ENCODE data around the gene BPIFA1.

BPIFA1 gene

GRCh38 chr20:33287884-33288283 lies 52.1 kb downstream of the BPIFA1 start:
- Histone ChIP-seq H3K4me3 (replicated peaks; ENCODE audit: low read depth, low read length) (no peak overlapping the region), H3K27me3 (replicated peaks; ENCODE audit: control insufficient read depth, insufficient read depth, low read length) (no peaks in the 10 kb centered on the region; the same call in 1 of the 2 replicates), H3K36me3 (ENCODE audit: control insufficient read depth, insufficient read depth, low read length) (no peaks in the 10 kb centered on the region)
- no peak for TF ChIP-seq CTCF (IDR thresholded peaks at IDR 0.05; ENCODE audit: insufficient read depth, low read length, poor library complexity, severe bottlenecking)
- no peak for DNase-seq (ENCODE audit: extremely low read depth, insufficient read length)

GRCh38 chr20:33290852-33291251 lies 55.1 kb downstream of the BPIFA1 start:
- Histone ChIP-seq H3K27me3 (replicated peaks; ENCODE audit: control insufficient read depth, insufficient read depth, low read length) (no peaks in the 10 kb centered on the region; the same call in 1 of the 2 replicates), H3K4me3 (replicated peaks; ENCODE audit: low read depth, low read length) (no peak overlapping the region), H3K36me3 (ENCODE audit: control insufficient read depth, insufficient read depth, low read length) (no peaks in the 10 kb centered on the region)
- no peak for TF ChIP-seq CTCF (IDR thresholded peaks at IDR 0.05; ENCODE audit: insufficient read depth, low read length, poor library complexity, severe bottlenecking)
- no peak for DNase-seq (ENCODE audit: extremely low read depth, insufficient read length)

GRCh38 chr20:33291416-33291815 lies 55.6 kb downstream of the BPIFA1 start:
- Histone ChIP-seq H3K36me3 (ENCODE audit: control insufficient read depth, insufficient read depth, low read length) (no peaks in the 10 kb centered on the region), H3K4me3 (replicated peaks; ENCODE audit: low read depth, low read length) (no peak overlapping the region), H3K27me3 (replicated peaks; ENCODE audit: control insufficient read depth, insufficient read depth, low read length) (no peaks in the 10 kb centered on the region)
- no peak for TF ChIP-seq CTCF (IDR thresholded peaks at IDR 0.05; ENCODE audit: insufficient read depth, low read length, poor library complexity, severe bottlenecking)
- DNase-seq (ENCODE audit: extremely low read depth, insufficient read length), result no peak

GRCh38 chr20:33291830-33292355 lies 56.1 kb downstream of the BPIFA1 start:
- H3K4me3 ChIP-seq (replicated peaks; ENCODE audit: low read depth, low read length), result no peak overlapping the region
- no peaks in the 10 kb centered on the region for H3K36me3 ChIP-seq (ENCODE audit: control insufficient read depth, insufficient read depth, low read length)
- no peak for DNase-seq (ENCODE audit: extremely low read depth, insufficient read length)
- peak; percentile 99 for TF ChIP-seq CTCF (IDR thresholded peaks at IDR 0.05; ENCODE audit: insufficient read depth, low read length, poor library complexity, severe bottlenecking)
- no peaks in the 10 kb centered on the region; the same call in 1 of the 2 replicates for H3K27me3 ChIP-seq (replicated peaks; ENCODE audit: control insufficient read depth, insufficient read depth, low read length)
